GM04504 (cell line): ENCODE data around the gene CADPS.

ENCODE experiments used
- DNase-seq: peaks from one replicate; pipeline ENCODE4 v3.0.0-alpha.2; 2012; ENCODE audit warnings: low read depth

Gene CADPS

DNA sequence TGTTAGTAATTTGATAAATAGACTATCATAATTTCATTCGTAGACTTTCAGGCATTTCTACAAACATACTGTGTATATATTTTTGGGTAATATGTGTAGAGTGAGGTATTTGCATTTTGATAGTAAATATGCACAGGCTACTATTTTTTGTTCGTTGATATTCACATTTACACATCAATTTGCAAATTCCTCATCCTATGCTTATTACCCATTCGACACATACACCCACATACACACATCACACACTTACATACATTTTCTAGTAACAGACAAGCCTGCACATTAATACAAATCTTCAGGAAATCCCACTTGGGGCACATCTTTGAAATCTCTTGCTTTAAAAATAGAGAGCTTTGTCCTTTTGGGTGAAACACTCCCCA lies 373.9 kb downstream of the CADPS start:
- DNase-seq, result no peak

DNA sequence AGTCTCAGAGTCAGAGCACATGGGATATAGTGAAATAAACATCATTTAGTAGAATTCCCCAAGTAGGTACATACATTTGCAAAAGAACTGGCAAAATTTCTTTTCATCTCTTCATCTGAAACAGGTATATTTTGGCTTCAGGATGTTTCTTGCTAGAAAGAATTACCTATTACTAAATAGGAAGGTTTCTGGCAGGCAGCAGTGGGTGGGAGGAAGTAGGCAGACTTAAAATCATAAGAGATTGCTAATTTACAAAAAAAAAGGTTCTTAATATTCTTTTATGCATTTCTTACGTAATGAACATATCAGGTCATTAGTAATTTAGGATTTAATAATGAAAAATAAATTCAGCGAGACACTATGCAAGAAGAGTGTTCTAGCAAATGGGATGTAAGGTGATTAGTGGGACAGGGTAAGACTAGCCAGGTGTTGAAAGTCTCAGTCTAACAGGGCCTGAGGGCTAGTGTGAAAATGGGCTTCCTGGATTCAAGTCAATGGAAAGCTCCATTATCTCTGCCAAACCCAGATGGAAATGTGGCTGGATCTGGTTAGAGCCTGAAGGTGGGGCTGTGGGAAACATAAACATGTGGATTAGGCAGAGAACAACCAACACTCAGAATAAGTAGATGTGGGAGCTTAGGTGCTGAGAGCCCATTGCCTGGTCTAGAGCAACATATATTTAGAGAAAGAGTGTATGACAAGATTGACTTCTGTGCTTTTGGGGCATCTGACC lies 374.5 kb downstream of the CADPS start:
- no peak for DNase-seq

DNA sequence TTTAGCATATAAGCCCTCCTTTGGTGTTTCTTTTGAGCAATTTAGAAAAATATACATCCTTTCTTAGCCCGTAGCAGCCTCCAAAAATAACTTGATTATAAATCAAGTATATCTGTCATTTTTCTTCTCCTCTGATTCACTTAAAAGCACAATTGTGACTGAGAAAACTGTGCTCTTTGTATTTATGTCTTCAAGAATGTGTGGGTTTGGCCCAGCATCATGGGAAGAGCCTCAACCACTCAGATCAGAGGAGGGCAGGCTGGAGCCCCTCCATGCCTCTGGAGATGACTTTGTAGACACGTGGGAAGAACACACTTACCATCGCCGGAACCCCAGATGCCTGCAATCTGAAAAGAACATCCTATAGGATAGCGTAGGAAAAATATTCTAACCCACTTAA lies 378.1 kb downstream of the CADPS start:
- no peak for DNase-seq

DNA sequence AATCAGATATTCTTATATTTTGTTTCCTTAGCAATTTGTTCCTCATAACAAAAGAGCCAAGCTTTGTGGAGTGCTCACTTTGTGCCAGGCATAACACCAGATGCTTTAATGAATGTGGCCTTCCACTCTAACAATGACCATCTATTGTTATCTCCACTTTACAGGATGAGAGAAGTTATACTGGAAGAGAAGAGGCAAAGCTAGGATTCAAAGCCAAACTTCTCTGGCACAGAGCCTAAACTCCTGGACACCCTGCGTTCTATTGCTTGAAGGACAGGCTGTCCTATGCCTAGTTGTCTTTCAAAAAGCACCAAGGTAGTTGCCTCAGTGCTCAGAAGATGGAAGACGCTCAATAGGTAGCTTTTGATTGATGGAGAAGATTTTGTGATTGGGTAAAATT lies 378.7 kb downstream of the CADPS start:
- DNase-seq, result no peak

DNA sequence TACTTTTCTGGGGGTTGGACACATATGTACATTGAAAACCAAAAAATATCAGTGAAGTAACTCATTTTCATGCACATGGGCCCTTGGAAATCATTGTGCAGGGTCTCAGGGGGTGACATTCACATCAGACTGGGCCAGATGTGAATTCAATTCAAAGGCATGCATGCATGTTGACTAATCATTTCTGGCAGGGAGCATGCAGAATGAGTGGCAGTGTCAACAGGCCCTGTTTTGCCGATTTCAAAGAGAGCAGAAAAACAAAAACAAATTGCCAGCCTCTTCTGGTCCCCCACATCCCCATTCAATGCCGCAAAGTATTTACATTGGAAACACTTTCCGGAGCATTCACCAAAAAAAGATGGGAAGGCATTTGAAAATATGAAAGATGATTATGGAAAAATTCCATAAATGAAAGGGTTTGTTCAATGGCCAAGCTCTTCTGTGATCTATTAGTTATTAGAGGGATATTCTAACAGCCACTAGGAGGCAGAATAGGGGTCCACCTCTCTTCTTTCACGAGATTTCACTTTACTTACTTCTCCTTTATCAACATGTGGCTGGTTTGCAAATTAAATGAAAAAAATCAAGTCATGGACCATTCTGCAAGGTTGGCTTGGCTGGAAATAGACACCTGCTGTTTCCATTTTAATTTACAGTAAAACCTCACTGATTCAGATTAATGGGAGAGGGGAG lies 382.0 kb downstream of the CADPS start:
- no peak for DNase-seq

DNA sequence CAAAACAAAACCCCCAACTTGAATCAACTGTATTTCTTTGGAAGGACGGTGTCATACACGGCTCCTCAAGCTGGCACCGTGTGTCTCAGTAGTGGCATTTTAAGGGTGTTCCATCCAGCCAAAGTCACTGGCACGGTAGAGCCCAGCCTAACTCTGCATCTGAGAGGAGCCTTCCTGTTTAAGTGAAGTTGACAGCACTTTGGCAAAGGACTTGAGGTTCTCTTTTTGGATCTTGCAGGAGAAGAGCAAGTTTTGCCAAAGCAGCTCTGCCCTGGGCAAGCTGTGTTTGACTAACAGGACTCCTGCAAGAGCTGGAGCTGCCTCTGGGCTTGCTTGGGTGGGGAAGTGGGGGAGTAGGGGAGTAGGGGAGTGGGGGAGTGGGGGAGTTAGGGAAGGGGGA lies 392.3 kb downstream of the CADPS start:
- DNase-seq, result no peak

DNA sequence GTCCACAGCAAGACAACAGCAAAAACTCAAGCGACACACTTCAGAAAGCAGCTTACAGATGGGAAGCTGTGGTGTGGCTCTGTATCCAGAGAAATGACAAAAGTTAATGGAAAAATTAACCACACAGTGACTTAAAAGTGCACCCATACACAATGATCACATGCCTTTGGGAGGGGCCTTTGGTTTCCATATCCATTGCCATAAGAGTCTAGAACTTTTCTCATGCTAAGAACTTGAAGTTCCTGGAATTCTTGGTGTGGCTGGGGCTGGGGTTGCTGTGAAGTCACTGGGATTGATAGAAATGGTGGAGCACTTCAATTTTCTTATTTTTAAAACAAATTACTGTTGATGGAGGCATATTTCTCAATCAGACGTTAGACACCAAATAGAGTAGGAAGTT lies 393.3 kb downstream of the CADPS start:
- no peak for DNase-seq

DNA sequence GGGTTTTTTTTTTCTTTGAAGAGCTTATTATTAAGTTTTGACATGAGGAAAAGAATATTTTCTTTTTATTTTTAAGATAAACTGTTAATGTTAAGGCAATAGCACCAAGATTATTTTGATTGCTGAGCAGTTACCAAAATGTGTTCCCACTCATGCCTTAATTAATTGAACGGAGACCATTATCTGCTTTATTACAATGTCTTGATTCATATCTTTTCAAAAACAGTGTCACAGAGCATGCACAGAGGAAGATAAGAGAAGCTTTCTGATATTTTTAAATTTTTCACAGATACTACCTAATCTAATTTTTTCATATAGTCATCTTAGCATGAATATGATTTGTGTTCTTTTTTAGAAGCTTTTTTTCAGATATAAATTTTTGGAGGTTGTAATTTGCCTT lies 395.2 kb downstream of the CADPS start:
- no peak for DNase-seq

DNA sequence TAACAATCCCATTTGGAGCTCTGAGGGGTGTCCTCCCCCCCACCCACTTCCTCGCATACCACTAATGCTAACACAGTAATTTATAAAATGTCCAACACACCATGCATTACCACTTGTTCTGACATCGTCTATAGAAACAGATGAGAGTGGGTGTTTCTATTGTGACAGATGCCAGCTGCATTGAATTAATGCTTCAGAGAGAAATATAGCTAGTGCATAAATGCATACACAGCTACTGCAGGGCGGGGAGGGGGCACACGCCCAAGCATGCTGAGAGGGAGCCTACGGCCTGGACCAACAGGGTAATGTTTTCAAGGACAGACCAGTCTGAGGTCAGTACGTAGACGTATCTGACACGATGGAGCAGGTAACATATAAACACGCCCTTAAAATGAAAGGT lies 395.9 kb downstream of the CADPS start:
- DNase-seq, result no peak

DNA sequence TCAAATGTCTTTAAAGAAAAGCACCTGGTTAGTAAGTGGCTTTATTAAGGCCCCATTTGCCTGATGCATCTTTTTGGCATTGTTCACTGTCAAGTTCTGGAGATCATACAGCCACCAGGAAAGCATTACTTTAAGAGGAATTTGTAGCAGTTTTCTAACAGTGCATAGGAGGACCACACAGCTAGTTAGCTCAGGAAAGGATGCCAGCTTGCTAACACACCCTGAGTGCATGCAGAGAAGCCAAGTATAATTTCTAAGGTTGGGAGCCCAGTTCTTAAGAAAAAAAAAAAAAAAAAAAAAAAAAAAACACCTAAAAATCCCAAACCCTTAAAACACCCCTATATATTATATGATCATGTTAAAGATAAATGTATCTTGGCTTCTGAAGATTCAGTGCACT lies 399.9 kb downstream of the CADPS start:
- no peak for DNase-seq

DNA sequence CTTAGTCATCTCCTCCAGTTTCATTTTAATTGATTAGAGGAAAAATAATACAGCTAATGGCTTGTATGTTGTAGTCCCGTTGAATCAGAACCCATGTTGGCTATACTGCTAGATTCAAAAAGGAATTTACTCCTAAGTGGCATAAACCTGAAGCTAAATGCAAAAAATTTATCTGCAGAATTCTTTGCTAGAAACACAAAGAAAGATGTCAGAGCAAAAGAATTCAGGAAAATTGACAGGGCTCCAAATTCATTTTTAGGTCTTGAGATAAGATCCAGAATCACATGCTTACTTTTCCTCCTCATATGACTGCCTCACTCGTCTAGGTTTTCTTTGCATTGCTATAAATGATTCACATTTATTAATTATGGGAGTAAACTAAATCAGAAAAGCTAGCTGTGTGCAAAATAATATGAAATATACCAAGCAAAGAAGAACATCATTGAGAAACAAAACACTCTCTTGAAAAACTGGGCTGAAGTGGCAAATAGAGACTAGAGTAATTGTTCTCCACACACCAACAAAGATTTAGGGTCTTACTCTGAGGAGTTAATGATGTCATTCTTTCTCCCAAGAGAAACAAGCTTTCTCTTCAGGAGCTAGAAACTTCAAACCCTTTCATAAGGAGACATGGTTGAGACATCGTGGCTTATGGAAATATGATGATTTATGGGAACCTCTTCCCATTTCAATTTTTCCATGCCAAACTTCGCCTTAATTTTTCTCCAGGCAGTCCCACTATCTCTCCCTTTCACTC lies 407.1 kb downstream of the CADPS start:
- no peak for DNase-seq

DNA sequence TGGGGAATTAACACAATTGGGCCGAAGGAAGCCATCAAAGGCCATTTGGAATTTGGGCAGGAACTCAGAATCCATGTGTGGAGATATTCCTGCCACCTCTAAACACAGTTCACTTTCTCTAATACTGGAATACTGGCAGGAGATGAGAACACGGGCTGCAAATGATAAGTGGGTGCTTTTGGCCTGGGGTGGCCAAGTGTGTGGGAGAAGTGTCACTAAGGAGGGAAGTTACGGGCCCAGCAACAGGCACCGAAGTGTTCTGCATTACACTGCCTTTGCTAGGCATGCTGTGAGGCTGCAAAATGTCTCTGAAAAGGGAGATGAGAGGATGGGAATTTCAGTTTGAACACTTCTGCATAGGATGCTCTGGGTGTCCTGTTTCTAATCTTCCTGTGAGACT lies 412.4 kb downstream of the CADPS start:
- DNase-seq, result no peak

DNA sequence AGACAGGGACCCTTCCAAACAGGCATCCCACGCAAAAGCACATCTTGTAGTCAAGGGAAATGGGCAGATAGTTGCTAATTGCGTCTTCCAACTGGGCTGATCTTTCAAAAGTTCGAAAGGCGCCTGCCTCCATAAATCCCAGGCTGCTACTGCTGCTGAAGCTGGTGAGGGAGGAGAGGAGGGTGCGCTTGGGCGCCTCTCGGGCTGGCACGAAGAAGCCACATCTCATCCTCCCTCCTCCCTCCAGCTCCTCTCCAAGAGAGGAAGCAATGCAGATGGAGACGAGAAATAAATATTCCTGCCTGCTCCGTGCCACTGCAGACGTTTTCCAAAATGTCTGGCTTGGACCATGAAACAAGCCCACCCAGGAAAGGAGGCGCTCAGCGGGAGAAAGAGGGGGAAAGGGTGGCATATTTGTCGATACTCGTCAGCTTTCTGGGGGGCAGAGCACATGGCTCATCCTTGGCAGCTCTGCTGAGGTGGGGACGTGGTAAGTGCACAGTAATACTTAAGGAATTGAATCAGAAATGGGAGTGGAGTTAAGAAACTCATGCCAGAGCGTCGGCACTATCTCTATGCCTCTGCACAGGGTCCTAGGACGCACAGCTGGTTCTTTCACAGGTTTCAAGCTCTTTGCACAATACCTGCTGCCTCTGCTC lies 413.0 kb downstream of the CADPS start:
- no peak for DNase-seq

DNA sequence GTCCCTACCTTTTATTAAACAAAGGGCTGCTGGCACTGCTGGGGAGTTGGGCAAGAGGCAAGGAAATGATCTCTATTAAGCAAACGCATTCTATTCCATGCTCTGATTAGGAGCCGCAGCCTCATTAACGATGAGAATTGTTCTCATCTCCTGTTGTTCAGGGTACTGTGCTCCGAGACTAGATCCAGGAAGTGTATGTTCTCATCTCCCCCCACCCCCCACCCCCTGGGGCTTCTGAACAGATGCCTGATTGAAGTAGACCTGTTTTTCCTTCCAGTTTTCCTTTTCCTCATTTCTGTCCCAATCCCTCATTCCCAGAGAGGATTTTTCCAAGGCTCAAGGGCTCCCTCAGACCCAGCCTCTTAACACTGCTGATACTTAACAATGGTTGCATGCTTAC lies 420.3 kb downstream of the CADPS start:
- DNase-seq, result no peak

DNA sequence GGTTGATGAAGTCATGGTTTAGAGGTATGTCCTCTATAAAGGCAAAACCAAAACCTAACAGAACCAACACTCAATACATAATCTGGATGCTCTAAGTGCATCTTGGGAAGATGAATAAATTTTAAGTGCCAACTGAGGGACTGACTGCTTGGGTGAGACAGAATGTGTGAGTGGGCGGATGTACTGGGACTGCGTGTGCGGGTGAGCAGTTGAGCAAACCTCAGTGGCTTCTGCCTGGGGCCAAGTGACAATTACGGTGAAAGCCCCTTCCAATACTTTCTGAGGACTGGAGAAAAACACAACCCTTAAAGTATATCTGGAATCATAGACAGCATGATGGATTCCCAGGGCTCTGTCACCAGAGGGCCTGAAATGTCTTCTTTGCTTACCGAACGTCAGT lies 421.8 kb downstream of the CADPS start:
- DNase-seq, result no peak

DNA sequence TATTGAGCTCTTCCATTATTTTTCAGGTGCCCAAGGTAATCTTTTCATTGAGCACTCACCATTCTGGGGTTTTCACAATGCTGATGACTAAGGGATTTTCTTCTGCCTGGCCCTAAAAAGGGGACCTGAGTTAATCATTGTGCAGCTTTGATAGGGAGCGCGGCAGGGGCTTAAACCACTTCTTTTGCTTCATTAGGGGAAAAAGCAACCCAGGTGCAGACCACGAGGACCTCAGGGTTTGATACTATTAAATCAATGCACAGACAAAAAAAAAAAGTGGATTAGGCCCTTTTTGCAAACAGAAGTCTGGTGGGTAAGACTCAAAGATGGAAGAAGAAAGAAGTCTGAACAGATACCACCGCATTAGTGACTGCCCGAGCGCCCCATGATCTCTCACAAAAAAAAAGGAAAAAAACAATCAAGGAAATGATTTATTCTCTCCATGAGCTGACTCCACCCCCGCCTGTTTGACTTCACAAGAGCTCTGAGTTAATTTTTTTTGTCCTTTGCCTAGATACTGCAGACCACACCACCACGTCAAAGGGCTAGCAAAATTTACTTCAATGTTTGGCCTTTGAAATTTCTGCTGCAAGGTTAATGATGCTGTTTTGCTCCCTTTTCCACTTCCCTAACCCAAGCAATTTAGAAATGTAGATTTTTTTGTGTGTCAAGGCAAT lies 423.9 kb downstream of the CADPS start:
- no peak for DNase-seq

DNA sequence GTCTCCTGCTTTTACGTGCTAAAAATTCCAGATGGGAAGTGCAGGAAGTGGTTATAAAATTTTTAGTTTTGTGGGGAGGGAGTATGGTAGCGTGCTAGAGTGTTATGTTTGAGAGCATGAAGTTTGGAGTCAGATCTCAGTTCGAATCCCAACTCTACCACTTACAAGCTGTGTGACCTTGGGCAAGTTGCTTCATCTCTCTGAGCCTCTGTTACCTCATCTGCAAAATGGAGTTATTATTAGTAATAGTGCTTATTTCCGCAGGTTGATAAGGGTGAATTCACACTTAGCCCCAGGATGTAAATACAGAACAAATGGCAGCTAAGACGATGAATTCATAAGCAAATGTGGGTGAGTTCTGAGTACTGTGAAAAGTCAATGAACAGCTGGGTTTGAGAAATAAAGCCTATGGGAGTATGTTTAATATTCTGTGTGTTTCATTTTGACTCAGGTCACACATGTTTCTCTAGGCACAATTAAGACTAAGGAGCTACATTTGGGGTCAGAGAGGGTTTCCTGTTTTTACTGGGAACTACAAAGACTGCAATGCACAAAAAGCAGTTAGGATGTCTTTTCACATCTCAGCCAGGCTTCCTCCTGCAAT lies 428.8 kb downstream of the CADPS start:
- no peak for DNase-seq

DNA sequence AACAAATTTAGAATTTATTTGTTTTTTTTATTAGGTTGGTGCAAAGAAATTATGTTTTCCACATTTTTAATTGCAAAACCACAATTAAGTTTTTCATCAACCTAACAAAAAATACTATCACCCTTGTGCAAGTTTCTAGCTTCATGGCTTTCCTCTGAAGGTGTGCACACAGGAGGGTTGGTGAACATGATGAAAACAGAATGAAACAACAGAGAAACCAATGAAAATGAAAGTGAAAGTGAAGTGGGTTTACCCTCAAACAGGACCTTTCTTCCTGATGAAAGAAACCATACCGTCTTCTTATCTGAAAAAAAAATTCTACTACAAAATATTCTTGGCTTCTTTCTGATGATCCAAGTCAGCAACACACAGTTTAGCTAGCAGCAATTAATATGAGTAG lies 429.9 kb downstream of the CADPS start:
- DNase-seq, result no peak

DNA sequence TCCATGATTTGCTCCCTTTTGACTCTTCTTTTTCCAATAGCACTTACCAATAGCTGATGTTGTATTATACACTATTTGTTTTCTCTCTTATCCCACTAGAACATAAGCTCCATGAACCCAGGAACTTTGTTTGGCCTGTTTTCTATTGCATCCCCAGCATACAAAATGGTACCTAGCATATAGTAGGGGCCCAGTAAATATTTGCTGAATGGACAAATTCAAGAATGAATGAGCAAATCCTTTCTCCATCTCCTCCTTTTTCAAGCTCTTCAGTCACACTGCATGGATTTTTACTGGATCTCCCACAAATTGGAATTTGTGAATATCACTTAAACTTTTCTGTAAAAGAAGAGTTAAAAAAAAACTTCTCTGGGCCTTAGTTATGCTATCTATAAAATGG lies 435.2 kb downstream of the CADPS start:
- DNase-seq, result no peak

DNA sequence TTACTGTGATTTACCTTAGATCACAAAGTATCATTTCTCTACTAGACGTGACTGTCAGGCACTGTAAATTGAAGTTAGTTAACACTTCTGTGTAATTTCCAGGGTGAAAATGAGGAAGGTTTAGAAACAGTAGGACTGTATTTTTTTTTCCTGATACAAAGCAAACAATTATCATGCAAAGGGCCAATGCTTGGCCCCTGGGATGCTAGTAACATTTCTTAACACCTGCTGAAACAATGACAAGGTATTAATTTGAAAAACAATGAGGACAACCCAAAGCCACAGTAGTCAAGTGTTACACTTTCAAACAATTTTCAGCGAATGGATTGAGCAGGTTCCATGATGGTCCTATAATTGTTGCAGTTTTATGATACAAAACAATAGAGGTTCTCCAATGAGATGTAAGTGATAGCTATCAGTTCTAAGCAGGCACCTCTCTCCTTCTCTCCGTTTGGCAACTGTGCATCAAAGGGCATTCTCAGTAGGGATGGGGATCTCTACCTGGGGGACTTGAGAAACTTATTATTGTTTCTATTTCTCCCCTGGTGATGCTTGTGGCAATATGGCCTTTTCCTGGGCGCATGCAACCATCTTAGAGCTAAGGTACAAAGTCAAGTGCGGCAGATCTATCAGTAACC lies 435.9 kb downstream of the CADPS start:
- no peak for DNase-seq

DNA sequence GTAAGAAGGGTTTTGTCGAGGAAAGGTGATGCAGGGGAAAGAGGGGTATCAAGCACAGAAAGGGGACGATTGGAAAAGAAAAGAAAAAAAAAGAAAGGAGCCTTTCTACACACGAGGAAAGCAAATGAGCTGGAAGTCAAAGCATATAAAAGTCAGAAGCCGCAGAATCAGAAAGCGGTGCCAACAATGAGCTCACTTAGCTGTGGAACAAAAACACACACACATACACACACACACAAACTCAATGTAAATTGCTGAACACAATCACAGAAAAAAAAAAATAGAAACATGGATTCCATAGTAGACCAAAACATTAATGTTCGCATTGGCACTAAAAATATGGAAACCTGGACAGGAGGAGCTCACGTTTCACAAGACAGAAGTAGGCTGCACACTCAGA lies 438.4 kb downstream of the CADPS start:
- no peak for DNase-seq
